GM12873 (cell line): ENCODE data around the gene KRTAP2-2.
"Not testable (repeated sequence)": the region's sequence is repeated elsewhere in the genome, so short reads cannot be mapped to it uniquely, and the experiment has no call there.

ENCODE experiments used
- TF ChIP-seq, protein P1 (sequence below): IDR thresholded peaks from 2 replicates; pipeline ENCODE4 v1.5.1; 2012; ENCODE audit warnings: low read depth, mild to moderate bottlenecking, moderate library complexity, low read length, control low read depth; ENCODE audit not compliant: insufficient read depth; ENCODE audit errors: missing control alignments

KRTAP2-2 gene, protein sequence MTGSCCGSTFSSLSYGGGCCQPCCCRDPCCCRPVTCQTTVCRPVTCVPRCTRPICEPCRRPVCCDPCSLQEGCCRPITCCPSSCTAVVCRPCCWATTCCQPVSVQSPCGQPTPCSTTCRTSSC

DNA sequence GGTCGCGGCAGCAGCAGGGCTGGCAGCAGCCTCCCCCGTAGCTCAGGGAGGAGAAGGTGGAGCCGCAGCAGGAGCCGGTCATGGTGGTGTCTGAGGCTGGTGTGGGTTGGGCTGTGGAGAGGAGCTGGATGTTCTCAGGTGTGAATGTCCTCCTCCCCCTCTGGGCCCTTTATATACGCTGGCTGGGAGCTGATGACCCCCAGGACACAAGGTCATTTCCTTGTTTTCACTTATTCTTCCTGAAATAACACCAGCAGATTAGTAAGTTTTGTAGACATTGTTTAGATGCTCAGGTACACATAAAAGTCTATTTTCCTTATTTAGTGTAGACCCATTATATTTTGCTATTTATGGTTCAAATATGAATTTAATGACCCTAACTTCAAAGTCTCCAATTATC is at the start of gene KRTAP2-2:
Gene KRTAP2-2 (minus strand): TSS at position 101 of the 400 bp plus-strand sequence. CDS start 19 bp downstream, at position 82.
- TF ChIP-seq, protein P1, sequence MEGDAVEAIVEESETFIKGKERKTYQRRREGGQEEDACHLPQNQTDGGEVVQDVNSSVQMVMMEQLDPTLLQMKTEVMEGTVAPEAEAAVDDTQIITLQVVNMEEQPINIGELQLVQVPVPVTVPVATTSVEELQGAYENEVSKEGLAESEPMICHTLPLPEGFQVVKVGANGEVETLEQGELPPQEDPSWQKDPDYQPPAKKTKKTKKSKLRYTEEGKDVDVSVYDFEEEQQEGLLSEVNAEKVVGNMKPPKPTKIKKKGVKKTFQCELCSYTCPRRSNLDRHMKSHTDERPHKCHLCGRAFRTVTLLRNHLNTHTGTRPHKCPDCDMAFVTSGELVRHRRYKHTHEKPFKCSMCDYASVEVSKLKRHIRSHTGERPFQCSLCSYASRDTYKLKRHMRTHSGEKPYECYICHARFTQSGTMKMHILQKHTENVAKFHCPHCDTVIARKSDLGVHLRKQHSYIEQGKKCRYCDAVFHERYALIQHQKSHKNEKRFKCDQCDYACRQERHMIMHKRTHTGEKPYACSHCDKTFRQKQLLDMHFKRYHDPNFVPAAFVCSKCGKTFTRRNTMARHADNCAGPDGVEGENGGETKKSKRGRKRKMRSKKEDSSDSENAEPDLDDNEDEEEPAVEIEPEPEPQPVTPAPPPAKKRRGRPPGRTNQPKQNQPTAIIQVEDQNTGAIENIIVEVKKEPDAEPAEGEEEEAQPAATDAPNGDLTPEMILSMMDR: not testable (repeated sequence)

DNA sequence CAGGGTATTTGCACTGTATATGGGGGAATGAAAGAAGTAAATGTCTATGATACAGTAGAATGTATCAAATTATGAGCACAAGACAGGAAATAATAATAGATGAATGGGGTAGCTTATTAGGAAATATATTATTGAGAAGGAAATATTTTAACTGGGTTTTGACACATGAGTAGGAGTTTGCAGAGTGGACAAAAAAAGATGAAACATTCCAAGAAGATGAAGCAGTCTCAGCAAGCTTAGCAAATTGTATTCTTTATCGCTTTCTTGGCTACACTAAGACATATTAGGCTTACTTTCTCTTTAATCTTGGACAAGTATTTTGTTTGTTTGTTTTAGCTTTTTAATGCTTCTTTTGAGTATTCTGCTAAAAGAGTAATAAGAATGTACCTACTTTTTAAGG is 48.9 kb upstream of the KRTAP2-2 start:
- TF ChIP-seq, protein P1: no peak

DNA sequence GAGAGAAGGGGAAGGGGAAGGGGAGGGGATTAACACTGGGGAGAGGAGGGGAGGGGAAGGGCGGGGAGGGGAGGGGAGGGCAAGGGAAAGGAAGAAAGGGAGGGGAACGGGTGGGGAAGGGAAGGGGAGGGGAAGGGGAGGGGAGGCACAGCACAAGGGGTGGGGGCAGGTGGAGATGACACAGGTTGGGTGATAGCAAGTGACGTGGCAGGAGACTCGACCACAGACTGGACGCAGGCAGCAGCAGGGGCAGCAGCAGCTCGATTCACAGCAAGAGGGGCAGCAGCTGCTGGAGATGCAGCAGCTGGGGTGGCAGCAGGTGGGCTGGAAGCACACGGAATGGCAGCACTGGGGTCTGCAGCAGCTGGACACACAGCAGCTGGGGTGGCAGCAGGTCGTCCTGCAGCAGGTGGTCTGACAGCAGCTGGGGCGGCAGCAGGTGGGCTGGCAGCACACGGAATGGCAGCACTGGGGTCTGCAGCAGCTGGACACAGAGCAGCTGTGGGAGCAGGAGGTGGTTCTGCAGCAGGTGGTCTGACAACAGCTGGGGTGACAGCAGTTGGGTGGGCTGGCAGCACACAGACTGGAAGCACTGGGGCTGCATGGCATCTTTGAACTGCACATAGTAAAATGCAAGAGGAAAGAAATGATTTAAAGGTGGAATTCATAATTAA is 46.7 kb upstream of the KRTAP2-2 start, which contains the start of gene KRTAP4-16:
Gene KRTAP4-16 (minus strand): TSS at position 624 of the 674 bp plus-strand sequence. CDS start 0 bp downstream, at position 624.
- TF ChIP-seq, protein P1: no peak

DNA sequence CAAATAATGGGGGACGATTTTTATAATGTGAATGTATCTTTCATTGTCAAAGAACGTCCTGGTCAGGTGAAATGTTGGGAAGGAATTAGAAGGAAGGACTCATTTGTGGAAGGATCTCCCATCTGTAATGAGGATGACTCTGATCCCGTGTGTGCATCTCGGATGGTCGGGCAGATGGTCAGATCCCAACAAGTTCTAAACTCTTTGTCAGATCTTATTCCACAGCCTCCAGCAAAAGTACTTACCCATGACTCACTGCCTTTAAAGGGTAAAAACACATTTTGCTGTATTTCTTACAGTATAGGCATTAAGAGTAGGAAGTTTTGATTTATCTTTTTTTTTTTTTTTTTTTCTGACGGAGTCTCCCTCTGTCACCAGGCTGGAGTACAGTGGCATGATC is 43.5 kb upstream of the KRTAP2-2 start:
- TF ChIP-seq, protein P1: no peak

DNA sequence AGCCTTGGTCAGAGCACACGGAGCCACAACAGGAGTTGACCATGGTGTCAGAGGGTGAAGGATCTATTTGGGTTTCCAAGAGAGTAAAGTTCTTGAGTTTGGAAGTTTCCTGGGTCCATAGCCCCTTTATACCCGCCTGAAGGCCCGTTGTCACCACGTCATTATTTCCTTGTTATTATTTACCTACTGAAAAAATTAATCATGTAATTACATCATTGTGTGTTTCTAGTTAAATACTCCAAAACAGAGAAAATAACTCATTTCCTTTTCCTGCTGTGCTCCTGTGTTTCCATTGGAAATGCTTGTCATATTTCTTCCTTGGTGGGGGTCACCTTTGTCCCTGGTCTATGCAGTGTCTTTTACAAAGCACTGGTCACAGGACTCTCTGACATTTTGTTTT is 43.0 kb upstream of the KRTAP2-2 start, which contains the start of gene KRTAP4-8:
Gene KRTAP4-8 (minus strand): TSS at position 101 of the 400 bp plus-strand sequence. CDS start 58 bp downstream, at position 43.
- TF ChIP-seq, protein P1: no peak

DNA sequence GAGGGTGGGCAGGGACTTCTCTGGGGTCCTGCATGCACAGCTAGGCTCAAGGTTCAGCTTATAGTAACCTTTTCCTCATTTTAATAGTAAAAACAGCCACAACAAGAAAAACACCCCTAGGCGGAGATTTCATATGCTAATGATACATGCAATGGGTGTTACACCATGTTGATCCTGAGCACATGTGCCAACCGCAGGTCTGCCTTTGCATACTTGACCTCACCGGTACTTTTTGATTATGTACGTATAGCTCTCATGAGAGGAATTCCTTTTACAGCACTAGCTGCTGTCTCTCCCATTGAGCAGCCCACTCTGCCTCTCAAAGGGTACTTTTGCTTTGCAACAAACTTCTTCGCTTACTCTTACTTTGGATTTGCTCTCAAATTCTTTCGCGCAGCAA is 41.0 kb upstream of the KRTAP2-2 start:
- TF ChIP-seq, protein P1: no peak

DNA sequence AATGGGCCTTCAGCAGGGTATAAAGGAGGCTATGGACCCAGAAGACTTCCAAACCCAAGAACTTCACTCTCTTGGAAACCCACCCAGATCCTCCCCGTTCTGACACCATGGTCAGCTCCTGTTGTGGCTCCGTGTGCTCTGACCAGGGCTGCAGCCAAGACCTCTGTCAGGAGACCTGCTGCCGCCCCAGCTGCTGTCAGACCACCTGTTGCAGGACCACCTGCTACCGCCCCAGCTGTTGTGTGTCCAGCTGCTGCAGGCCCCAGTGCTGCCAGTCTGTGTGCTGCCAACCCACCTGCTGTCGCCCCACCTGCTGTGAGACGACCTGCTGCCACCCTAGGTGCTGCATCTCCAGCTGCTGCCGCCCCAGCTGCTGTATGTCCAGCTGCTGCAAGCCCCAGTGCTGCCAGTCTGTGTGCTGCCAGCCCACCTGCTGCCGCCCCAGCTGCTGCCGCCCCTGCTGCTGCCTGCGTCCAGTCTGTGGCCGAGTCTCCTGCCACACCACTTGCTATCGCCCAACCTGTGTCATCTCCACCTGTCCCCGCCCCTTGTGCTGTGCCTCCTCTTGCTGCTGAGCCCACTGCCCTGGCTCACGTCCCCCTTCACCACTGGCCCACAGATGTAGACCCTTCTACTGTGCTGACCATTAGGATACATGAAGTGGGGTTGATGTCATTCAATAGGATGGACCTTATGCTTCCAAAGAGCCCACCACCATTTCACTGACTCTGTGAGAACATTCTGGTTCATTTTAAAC is 29.2 kb upstream of the KRTAP2-2 start, which contains the start of gene KRTAP4-7:
Gene KRTAP4-7 (plus strand): TSS at position 51 of the 757 bp plus-strand sequence. CDS start 57 bp downstream, at position 108.
- TF ChIP-seq, protein P1: not testable (repeated sequence)
